ENCODE measurements around the gene CCDC116.
"Not testable (repeated sequence)": the region's sequence is repeated elsewhere in the genome, so short reads cannot be mapped to it uniquely, and the experiment has no call there.

CCDC116 gene

DNA sequence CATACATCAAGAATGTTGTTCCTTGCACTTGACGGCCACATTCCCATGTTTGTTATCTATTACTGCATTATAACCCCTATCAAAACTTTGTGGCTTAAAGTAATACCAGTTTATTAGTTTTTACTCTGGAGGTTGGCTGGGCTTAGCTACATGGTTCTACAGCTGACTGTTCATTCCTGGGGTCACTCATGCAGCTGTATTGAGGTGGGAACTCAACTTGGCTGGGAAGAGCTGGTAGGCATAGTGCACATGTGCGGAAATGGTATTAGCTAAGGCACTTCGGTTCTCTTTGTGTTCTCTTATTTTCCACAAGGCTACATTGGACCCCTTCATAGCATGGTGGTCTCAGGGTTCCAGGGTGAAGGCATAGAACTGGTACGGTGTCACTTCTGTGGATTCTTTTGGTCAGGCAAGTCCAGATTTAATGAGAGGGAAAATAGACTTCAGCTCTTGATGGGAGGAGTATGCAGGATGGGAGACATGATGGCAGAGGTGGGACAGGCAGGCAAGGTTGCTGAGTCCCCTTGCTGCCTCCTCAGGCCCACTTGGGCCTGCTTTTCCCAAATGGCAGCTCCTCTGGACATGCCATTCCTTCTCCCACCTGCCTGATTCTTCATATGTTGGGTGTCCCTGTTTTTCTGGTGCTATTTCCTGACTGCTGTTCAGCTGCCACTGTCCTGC lies 18.9 kb upstream of the CCDC116 start:
- Histone ChIP-seq H3K4me1 (ENCODE audit: low read depth, poor library complexity, severe bottlenecking) (no peaks in the 10 kb centered on the region), H3K9ac (no peak overlapping the region), H3K36me3 (ENCODE audit: insufficient read depth) (peaks cover 7% of the 10 kb centered on the region; the same call in 1 of the 2 replicates), H3K27ac (no peak overlapping the region), H3K4me3 (IDR thresholded peaks at IDR 0.05; ENCODE audit: insufficient read depth, low read depth, low read length) (no peak overlapping the region), H2AFZ (ENCODE audit: low read depth) (no peak overlapping the region), H3K4me2 (no peak overlapping the region), H4K20me1 (ENCODE audit: insufficient read depth) (no peaks in the 10 kb centered on the region), H3K27me3 (ENCODE audit: insufficient read depth, low read depth) (no peaks in the 10 kb centered on the region), H3K79me2 (ENCODE audit: insufficient read depth, low read depth) (peaks cover 43% of the 10 kb centered on the region)
- TF ChIP-seq, protein P1, sequence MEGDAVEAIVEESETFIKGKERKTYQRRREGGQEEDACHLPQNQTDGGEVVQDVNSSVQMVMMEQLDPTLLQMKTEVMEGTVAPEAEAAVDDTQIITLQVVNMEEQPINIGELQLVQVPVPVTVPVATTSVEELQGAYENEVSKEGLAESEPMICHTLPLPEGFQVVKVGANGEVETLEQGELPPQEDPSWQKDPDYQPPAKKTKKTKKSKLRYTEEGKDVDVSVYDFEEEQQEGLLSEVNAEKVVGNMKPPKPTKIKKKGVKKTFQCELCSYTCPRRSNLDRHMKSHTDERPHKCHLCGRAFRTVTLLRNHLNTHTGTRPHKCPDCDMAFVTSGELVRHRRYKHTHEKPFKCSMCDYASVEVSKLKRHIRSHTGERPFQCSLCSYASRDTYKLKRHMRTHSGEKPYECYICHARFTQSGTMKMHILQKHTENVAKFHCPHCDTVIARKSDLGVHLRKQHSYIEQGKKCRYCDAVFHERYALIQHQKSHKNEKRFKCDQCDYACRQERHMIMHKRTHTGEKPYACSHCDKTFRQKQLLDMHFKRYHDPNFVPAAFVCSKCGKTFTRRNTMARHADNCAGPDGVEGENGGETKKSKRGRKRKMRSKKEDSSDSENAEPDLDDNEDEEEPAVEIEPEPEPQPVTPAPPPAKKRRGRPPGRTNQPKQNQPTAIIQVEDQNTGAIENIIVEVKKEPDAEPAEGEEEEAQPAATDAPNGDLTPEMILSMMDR (conservative IDR thresholded peaks at IDR 0.05; ENCODE audit: low read depth, low read length) = no peak

DNA sequence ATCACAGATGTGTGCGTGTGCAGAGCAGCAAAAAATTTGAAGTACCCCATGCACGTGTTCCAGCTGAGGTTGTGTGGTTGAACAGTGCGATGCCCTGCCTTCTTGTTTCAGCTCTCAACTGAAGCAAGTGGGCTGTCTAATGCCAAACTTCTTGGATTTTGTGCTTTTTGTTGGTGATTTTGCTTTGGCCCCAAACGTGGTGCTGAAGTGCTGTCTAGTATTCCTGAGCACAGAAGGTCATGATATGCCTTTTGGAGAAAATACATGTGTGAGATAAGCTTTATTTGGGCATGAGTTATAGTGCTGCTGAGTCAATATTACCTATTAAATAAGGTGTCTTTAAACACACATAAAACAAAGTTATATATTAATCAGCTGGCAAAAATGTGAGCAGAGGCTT lies 16.8 kb upstream of the CCDC116 start:
- no peak overlapping the region for H3K9ac ChIP-seq
- H2AFZ ChIP-seq (ENCODE audit: low read depth) = no peak overlapping the region
- H3K4me2 ChIP-seq = no peak overlapping the region
- H3K4me1 ChIP-seq (ENCODE audit: low read depth, poor library complexity, severe bottlenecking) = no peaks in the 10 kb centered on the region
- H4K20me1 ChIP-seq (ENCODE audit: insufficient read depth) = no peaks in the 10 kb centered on the region; the same call in 1 of the 2 replicates
- TF ChIP-seq, protein P1 (conservative IDR thresholded peaks at IDR 0.05; ENCODE audit: low read depth, low read length) = no peak
- peaks cover 7% of the 10 kb centered on the region; the same call in 1 of the 2 replicates for H3K36me3 ChIP-seq (ENCODE audit: insufficient read depth)
- peaks cover 29% of the 10 kb centered on the region; the same call in 1 of the 2 replicates for H3K79me2 ChIP-seq (ENCODE audit: insufficient read depth, low read depth)
- no peak overlapping the region for H3K4me3 ChIP-seq (IDR thresholded peaks at IDR 0.05; ENCODE audit: insufficient read depth, low read depth, low read length)
- no peaks in the 10 kb centered on the region for H3K27me3 ChIP-seq (ENCODE audit: insufficient read depth, low read depth)
- no peak overlapping the region for H3K27ac ChIP-seq

DNA sequence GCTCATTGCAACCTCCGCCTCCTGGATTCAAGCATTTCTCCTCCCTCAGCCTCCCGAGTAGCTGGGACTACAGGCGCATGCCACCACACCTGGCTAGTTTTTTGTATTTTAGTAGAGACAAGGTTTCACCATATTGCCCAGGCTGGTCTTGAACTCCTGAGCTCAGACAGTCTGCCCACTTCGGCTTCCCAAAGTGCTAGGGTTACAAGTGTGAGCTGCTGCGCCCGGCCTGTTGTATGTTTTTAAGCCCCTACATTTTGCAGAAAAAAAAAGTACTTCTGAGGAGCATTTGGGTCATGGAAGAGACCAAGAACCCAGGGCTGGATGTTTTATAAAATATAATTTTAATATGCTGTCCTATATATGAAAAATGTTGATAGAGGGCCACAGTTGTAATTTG lies 15.2 kb upstream of the CCDC116 start:
- not testable (repeated sequence) for H3K4me2 ChIP-seq; H3K36me3 ChIP-seq (ENCODE audit: insufficient read depth); H3K27me3 ChIP-seq (ENCODE audit: insufficient read depth, low read depth); H3K4me3 ChIP-seq (IDR thresholded peaks at IDR 0.05; ENCODE audit: insufficient read depth, low read depth, low read length); H2AFZ ChIP-seq (ENCODE audit: low read depth); H3K4me1 ChIP-seq (ENCODE audit: low read depth, poor library complexity, severe bottlenecking); H4K20me1 ChIP-seq (ENCODE audit: insufficient read depth); H3K9ac ChIP-seq; H3K27ac ChIP-seq
- H3K79me2 ChIP-seq (ENCODE audit: insufficient read depth, low read depth) = peaks cover 29% of the 10 kb centered on the region; the same call in 1 of the 2 replicates

DNA sequence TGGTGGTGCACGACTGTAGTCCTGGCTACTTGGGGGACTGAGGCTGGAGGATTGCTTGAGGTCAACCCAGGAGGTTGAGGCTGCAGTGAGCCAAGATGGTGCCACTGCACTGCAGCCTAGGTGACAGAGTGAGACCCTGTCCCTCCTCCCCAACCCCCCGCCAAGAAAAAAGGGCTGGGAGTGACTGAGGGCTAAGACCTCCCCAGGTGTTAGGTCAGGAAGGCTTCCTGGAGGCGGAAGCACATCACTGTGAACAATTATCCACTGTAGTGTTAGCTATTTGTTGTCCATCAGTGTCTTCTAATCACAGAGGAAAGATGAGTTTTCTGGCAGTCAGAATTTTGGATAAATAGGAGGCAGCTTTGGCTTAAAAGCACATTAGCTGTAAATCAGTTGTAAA lies 11.5 kb upstream of the CCDC116 start:
- peaks cover 4% of the 10 kb centered on the region for H3K4me1 ChIP-seq (ENCODE audit: low read depth, poor library complexity, severe bottlenecking)
- peaks cover 24% of the 10 kb centered on the region; the same call in 1 of the 2 replicates for H3K79me2 ChIP-seq (ENCODE audit: insufficient read depth, low read depth)
- TF ChIP-seq, protein P1 (conservative IDR thresholded peaks at IDR 0.05; ENCODE audit: low read depth, low read length) = no peak
- H2AFZ ChIP-seq (ENCODE audit: low read depth) = no peak overlapping the region
- H3K36me3 ChIP-seq (ENCODE audit: insufficient read depth) = no peaks in the 10 kb centered on the region
- H3K9ac ChIP-seq = no peak overlapping the region
- H3K27ac ChIP-seq = no peak overlapping the region
- H3K4me2 ChIP-seq = no peak overlapping the region
- H4K20me1 ChIP-seq (ENCODE audit: insufficient read depth) = peaks cover 3% of the 10 kb centered on the region; the same call in 1 of the 2 replicates
- H3K27me3 ChIP-seq (ENCODE audit: insufficient read depth, low read depth) = no peaks in the 10 kb centered on the region
- no peak overlapping the region for H3K4me3 ChIP-seq (IDR thresholded peaks at IDR 0.05; ENCODE audit: insufficient read depth, low read depth, low read length)
